ENCODE results near the gene HS1BP3.

The HS1BP3 gene

DNA sequence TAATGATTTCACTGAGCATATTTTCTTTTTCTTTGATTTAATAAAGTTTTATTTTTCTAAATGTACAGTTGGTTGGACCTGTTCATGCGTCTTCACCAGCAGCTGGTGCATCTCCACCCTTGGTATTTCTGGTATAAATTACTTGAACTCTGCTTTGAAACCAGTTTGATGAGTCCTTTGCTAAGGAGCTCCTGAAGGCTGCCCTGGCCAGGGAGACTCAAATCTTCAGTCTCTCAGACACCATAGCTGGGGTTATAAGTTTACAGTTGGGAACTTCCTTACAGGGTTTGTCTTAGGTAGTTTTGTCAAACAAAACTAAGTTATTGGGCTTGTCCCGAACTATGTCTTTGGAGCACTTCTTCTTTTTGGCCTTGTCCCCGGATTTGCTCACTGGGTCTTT lies 44.7 kb downstream of the HS1BP3 start:
- Mint-ChIP-seq H3K4me1 (ENCODE audit: low read depth in 2 of 2) (no peaks in the 10 kb centered on the region), H3K4me3 (no peak overlapping the region), H3K9me3 (no peaks in the 10 kb centered on the region), H3K27me3 (no peaks in the 10 kb centered on the region), H3K27ac (no peak overlapping the region), H3K36me3 (ENCODE audit: insufficient read depth) (no peaks in the 10 kb centered on the region)
- DNase-seq (no peak), ATAC-seq (replicated peaks) (no peak)

GRCh38 chr2:20604951-20605381 lies 45.9 kb downstream of the HS1BP3 start:
- DNase-seq (no peak), ATAC-seq (replicated peaks) (no peak)
- H3K9me3 Mint-ChIP-seq: no peaks in the 10 kb centered on the region
- H3K4me1 Mint-ChIP-seq (ENCODE audit: low read depth in 2 of 2): no peaks in the 10 kb centered on the region
- no peak overlapping the region for H3K27ac Mint-ChIP-seq
- no peaks in the 10 kb centered on the region for H3K36me3 Mint-ChIP-seq (ENCODE audit: insufficient read depth)
- no peaks in the 10 kb centered on the region for H3K27me3 Mint-ChIP-seq
- no peak overlapping the region for H3K4me3 Mint-ChIP-seq

DNA sequence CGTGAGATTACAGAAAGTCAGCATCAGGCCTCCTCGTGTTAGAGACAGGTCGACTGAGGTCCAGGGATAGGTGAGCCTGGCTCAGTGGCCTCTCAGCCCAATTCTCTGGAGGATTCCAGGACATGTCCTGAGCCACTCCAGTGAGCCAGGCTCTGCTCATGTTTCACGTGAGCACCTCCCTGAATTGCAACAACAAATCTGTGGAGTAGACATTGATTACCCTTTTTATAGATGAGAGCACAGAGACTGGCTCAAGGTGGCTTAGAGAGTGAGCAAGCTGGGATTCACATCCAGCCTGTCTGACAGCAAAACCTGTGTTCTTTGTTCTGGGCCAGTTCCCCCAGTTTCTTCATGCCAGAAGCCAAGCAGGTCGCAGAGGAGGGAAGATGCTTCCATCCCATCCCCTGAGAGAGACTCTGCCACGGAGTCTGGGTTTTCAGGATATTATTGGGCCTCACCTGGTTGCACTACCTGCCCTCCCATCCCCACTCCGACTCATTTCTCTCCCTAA lies 46.4 kb downstream of the HS1BP3 start:
- DNase-seq (no peak), ATAC-seq (replicated peaks) (no peak)
- no peaks in the 10 kb centered on the region for H3K36me3 Mint-ChIP-seq (ENCODE audit: insufficient read depth)
- H3K9me3 Mint-ChIP-seq: no peaks in the 10 kb centered on the region
- H3K27ac Mint-ChIP-seq: peak overlapping the region in 1 of 2 donors; percentile 51
- H3K4me1 Mint-ChIP-seq (ENCODE audit: low read depth in 2 of 2): no peaks in the 10 kb centered on the region
- no peaks in the 10 kb centered on the region for H3K27me3 Mint-ChIP-seq
- no peak overlapping the region for H3K4me3 Mint-ChIP-seq

GRCh38 chr2:20603791-20604190 lies 47.1 kb downstream of the HS1BP3 start:
- no peak for ATAC-seq (replicated peaks)
- Mint-ChIP-seq H3K9me3 (no peaks in the 10 kb centered on the region), H3K4me1 (ENCODE audit: low read depth in 2 of 2) (no peaks in the 10 kb centered on the region), H3K4me3 (no peak overlapping the region), H3K27me3 (no peaks in the 10 kb centered on the region), H3K36me3 (ENCODE audit: insufficient read depth) (no peaks in the 10 kb centered on the region), H3K27ac (no peak overlapping the region)
- no peak for DNase-seq

DNA sequence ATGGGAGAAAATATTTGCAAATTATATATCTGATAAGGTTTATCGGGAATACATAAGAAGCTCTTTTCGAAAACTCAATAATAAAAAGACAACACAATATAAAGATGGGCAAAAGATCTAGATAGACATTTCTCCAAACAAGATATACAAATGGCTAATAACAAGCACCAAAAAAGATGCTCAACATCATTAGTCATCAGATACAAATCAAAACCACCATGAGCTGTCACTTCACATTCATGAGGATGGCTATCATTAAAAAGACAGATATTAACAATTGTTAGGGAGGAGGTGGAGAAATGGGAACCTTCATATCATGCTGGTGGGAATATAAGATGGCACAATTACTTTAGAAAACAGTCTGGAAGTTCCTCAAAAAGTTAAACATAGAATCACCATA lies 48.1 kb downstream of the HS1BP3 start:
- no peak overlapping the region for H3K27ac Mint-ChIP-seq

DNA sequence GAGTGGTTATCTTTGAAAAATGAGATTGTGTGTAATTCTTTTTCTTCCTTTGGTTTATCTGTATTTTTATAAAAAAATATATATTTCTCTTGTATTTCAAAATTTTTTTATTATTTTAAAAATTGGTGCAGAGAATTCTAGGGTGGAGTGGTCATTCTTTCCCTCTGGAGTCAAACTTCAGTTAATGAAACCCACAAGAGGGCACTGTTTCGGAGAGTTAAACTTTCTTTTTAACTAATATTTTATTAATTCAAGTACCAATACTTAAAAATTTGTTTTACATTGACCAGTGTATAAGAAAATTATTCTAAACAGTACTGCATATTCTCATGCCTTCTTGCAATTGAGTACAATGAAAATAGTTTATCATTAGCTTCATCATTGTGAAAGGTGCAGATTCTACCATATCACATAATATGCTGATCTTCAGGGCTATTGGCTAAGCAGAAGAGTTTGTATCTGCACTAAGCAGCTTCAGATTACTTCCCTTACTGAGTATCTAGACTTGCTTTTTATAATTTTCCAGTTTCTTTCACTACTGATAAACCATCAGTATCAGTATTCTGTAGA lies 50.1 kb downstream of the HS1BP3 start:
- ATAC-seq (replicated peaks) (no peak), DNase-seq (no peak)
- Mint-ChIP-seq H3K4me3 (no peak overlapping the region), H3K27me3 (no peaks in the 10 kb centered on the region), H3K9me3 (no peaks in the 10 kb centered on the region), H3K4me1 (ENCODE audit: low read depth in 2 of 2) (peaks cover 5 to 8% of the 10 kb centered on the region in 2 donors), H3K27ac (no peak overlapping the region), H3K36me3 (ENCODE audit: insufficient read depth) (no peaks in the 10 kb centered on the region)

More for the DNA sequence above, 48.1 kb downstream of the HS1BP3 start:
- no peaks in the 10 kb centered on the region for H3K36me3 Mint-ChIP-seq (ENCODE audit: insufficient read depth)
- ATAC-seq (replicated peaks) (no peak), DNase-seq (no peak)
- H3K4me1 Mint-ChIP-seq (ENCODE audit: low read depth in 2 of 2): no peaks in the 10 kb centered on the region
- no peaks in the 10 kb centered on the region for H3K9me3 Mint-ChIP-seq
- no peaks in the 10 kb centered on the region for H3K27me3 Mint-ChIP-seq
- H3K4me3 Mint-ChIP-seq: no peak overlapping the region

GRCh38 chr2:20599861-20600461 lies 50.9 kb downstream of the HS1BP3 start:
- Mint-ChIP-seq H3K36me3 (ENCODE audit: insufficient read depth) (no peaks in the 10 kb centered on the region), H3K27me3 (no peaks in the 10 kb centered on the region), H3K27ac (no peak overlapping the region), H3K4me3 (no peak overlapping the region), H3K4me1 (ENCODE audit: low read depth in 2 of 2) (peaks cover 9 to 15% of the 10 kb centered on the region in 2 donors), H3K9me3 (no peaks in the 10 kb centered on the region)
- ATAC-seq (replicated peaks): no peak
- DNase-seq: no peak

- Mint-ChIP-seq H3K27ac (no peak overlapping the region), H3K4me1 (ENCODE audit: low read depth in 2 of 2) (peaks cover 13 to 15% of the 10 kb centered on the region in 2 donors), H3K9me3 (no peaks in the 10 kb centered on the region), H3K36me3 (ENCODE audit: insufficient read depth) (no peaks in the 10 kb centered on the region), H3K27me3 (no peaks in the 10 kb centered on the region), H3K4me3 (no peak overlapping the region)
- ATAC-seq (replicated peaks): no peak
- no peak for DNase-seq
Measured at GRCh38 chr2:20599001-20599600, 51.8 kb downstream of the HS1BP3 start.

DNA sequence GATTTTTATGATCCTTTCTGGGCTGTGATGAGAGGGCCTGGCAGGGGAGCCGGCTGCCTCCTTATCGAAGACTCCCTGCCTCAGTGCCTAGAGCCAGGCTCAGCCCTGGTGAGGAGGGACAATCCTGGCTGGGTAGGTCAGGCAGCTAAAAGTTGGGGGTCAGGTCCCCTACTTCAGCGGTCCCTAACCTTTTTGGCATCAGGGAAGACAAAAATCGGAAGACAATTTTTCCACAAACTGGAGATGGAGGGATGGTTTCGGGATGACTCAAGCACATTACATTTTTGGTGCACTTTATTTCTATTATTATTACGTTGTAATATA lies 53.1 kb downstream of the HS1BP3 start:
- no peaks in the 10 kb centered on the region for H3K9me3 Mint-ChIP-seq
- H3K4me1 Mint-ChIP-seq (ENCODE audit: low read depth in 2 of 2): peaks cover 15% of the 10 kb centered on the region in 2 donors
- no peaks in the 10 kb centered on the region for H3K27me3 Mint-ChIP-seq
- H3K4me3 Mint-ChIP-seq: no peak overlapping the region
- DNase-seq (no peak), ATAC-seq (replicated peaks) (no peak)
- H3K36me3 Mint-ChIP-seq (ENCODE audit: insufficient read depth): no peaks in the 10 kb centered on the region
- no peak overlapping the region for H3K27ac Mint-ChIP-seq

GRCh38 chr2:20596973-20597859 lies 53.7 kb downstream of the HS1BP3 start:
- H3K9me3 Mint-ChIP-seq: no peaks in the 10 kb centered on the region
- no peaks in the 10 kb centered on the region for H3K36me3 Mint-ChIP-seq (ENCODE audit: insufficient read depth)
- ATAC-seq (replicated peaks) (no peak), DNase-seq (no peak)
- peaks cover 15% of the 10 kb centered on the region in 2 donors for H3K4me1 Mint-ChIP-seq (ENCODE audit: low read depth in 2 of 2)
- H3K4me3 Mint-ChIP-seq: peak overlapping the region in 1 of 2 donors; percentile 5
- no peaks in the 10 kb centered on the region for H3K27me3 Mint-ChIP-seq
- H3K27ac Mint-ChIP-seq: peak overlapping the region; percentile 89 to 90

DNA sequence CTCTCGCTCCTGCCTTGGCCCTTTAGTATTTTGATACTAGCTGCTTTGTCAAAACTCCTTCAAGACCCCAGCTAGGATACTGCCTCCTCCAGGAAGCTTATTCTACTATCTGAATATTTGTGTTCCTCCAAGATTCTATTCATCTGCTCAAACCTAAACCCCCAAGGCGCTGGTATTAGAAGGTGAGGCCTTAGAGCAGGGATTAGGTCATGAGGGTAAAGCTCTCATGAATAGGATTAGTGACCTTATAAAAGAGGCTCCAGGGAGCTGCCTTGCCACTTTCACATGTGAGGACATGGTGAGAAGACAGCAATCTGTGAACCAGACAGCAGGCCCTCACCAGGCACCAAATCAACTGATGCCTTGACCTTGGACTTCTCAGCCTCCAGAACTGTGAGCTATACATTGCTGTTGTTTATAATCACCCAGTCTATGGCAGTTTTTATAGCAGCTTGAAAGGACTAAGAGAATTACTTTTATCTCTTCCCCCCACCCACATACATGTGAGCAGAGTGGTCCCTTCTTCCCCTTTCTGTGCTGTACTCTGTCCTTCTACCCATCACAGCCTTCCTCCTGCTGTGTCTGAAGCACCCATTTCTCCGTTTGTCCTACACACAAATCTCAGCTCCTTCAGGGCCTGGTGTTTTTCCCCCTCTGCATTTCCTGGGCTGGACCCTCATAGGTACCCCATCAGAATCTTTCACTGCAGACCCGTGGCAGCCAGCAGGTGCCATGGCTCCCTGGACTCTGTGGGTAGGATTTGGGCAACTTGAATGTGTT lies 54.5 kb downstream of the HS1BP3 start:
- no peaks in the 10 kb centered on the region for H3K27me3 Mint-ChIP-seq
- no peaks in the 10 kb centered on the region for H3K9me3 Mint-ChIP-seq
- H3K27ac Mint-ChIP-seq: peak overlapping the region; percentile 89 to 90
- DNase-seq: no peak
- no peaks in the 10 kb centered on the region for H3K36me3 Mint-ChIP-seq (ENCODE audit: insufficient read depth)
- H3K4me1 Mint-ChIP-seq (ENCODE audit: low read depth in 2 of 2): peaks cover 15% of the 10 kb centered on the region in 2 donors
- no peak for ATAC-seq (replicated peaks)
- peak overlapping the region in 1 of 2 donors; percentile 59 for H3K4me3 Mint-ChIP-seq

- ATAC-seq (replicated peaks) (peak; percentile 83), DNase-seq (no peak)
- no peaks in the 10 kb centered on the region for H3K27me3 Mint-ChIP-seq
- peak overlapping the region; percentile 89 to 90 for H3K27ac Mint-ChIP-seq
- H3K9me3 Mint-ChIP-seq: no peaks in the 10 kb centered on the region
- H3K36me3 Mint-ChIP-seq (ENCODE audit: insufficient read depth): no peaks in the 10 kb centered on the region
- H3K4me3 Mint-ChIP-seq: peak overlapping the region; percentile 56 to 59
- H3K4me1 Mint-ChIP-seq (ENCODE audit: low read depth in 2 of 2): peaks cover 15% of the 10 kb centered on the region in 2 donors
Measured at GRCh38 chr2:20595439-20596192, 55.3 kb downstream of the HS1BP3 start.
